Astrocyte (in vitro differentiated cells and primary cell): Measurements from ENCODE around the gene CCDC69. TPM values are rescaled to one million over a fixed set of nuclear protein-coding genes. Genes with fewer than 3 reads are reported as not detected.

Source experiments
- DNase-seq: peaks from one replicate; pipeline ENCODE4 v3.0.0-alpha.2; 2010; ENCODE audit warnings: low read depth
- FAIRE-seq: peaks from 2 replicates; lab custom pipeline; 2011; peaks lifted over from hg19 to GRCh38; lab: Jason Lieb, UNC
- H2AFZ ChIP-seq: 2 replicates; pipeline ENCODE4 v1.6.0; 2012; ENCODE audit warnings: low read depth, low read length, inconsistent platforms
- H3K27ac ChIP-seq: 2 replicates; pipeline ENCODE4 v1.5.1; 2011; ENCODE audit warnings: low read depth, low read length, inconsistent platforms
- H3K27me3 ChIP-seq: 2 replicates; pipeline ENCODE4 v1.6.0; 2011; ENCODE audit warnings: low read length, inconsistent platforms; ENCODE audit not compliant: insufficient read depth
- H3K36me3 ChIP-seq: 2 replicates; pipeline ENCODE4 v1.5.1; 2011; ENCODE audit warnings: low read length, inconsistent platforms; ENCODE audit not compliant: insufficient read depth
- H3K4me1 ChIP-seq: 2 replicates; pipeline ENCODE4 v1.5.1; 2011; ENCODE audit warnings: low read length, inconsistent platforms; ENCODE audit not compliant: insufficient read depth
- H3K4me2 ChIP-seq: 2 replicates; pipeline ENCODE4 v1.6.0; 2012; ENCODE audit warnings: low read length, inconsistent platforms
- H3K4me3 ChIP-seq: 2 replicates; pipeline ENCODE4 v1.5.1; 2011; ENCODE audit warnings: low read depth, mild to moderate bottlenecking, low read length, inconsistent platforms; ENCODE audit not compliant: insufficient read depth
- H3K79me2 ChIP-seq: 2 replicates; pipeline ENCODE4 v1.6.0; 2012; ENCODE audit warnings: mild to moderate bottlenecking, low read length, inconsistent platforms; ENCODE audit not compliant: insufficient read depth
- H3K9ac ChIP-seq: 2 replicates; pipeline ENCODE4 v1.6.0; 2012; ENCODE audit warnings: mild to moderate bottlenecking, low read length, inconsistent platforms
- H3K9me3 ChIP-seq: 2 replicates; pipeline ENCODE4 v1.5.1; 2012; ENCODE audit warnings: low read depth, mild to moderate bottlenecking, low read length, inconsistent platforms; ENCODE audit not compliant: insufficient read depth
- H4K20me1 ChIP-seq: 2 replicates; pipeline ENCODE4 v1.6.0; 2012; ENCODE audit warnings: low read length, inconsistent platforms; ENCODE audit not compliant: insufficient read depth
- H3K27ac Mint-ChIP-seq: one replicate; pipeline ENCODE4 v1.8.0; 2021; ENCODE audit warnings: mild to moderate bottlenecking, mixed read lengths; ENCODE audit not compliant: unreplicated experiment
- H3K27me3 Mint-ChIP-seq: one replicate; pipeline ENCODE4 v1.8.0; 2021; ENCODE audit warnings: low read depth, mixed read lengths; ENCODE audit not compliant: unreplicated experiment
- H3K36me3 Mint-ChIP-seq: one replicate; pipeline ENCODE4 v1.8.0; 2021; ENCODE audit warnings: low read depth, mixed read lengths; ENCODE audit not compliant: unreplicated experiment
- H3K4me1 Mint-ChIP-seq: one replicate; pipeline ENCODE4 v1.8.0; 2021; ENCODE audit warnings: low read depth, mixed read lengths; ENCODE audit not compliant: unreplicated experiment
- H3K4me3 Mint-ChIP-seq: one replicate; pipeline ENCODE4 v1.8.0; 2021; ENCODE audit warnings: mild to moderate bottlenecking, moderate library complexity, mixed read lengths; ENCODE audit not compliant: unreplicated experiment
- H3K9me3 Mint-ChIP-seq: one replicate; pipeline ENCODE4 v1.8.0; 2021; ENCODE audit warnings: mild to moderate bottlenecking, mixed read lengths; ENCODE audit not compliant: unreplicated experiment
- EZH2 ChIP-seq: IDR thresholded peaks from 2 replicates; pipeline ENCODE4 v1.6.1; 2012; ENCODE audit warnings: mild to moderate bottlenecking, low read length, inconsistent platforms; ENCODE audit not compliant: insufficient read depth
- total RNA-seq: library from RNA; stranded (reverse); gene quantifications from 2 replicates; pipeline ENCODE4 v1.2.1, GENCODE V29; 2021
- TF ChIP-seq, protein P1 (sequence below): IDR thresholded peaks from 2 replicates; pipeline ENCODE4 v1.5.1; 2011; ENCODE audit warnings: low read depth, mild to moderate bottlenecking, inconsistent platforms, low read length, moderate library complexity; ENCODE audit not compliant: insufficient read depth

CCDC69 gene
- total RNA-seq, 1 donor from 2014 or later: 4.1 TPM

- DNase-seq: no peak
- Histone ChIP-seq H3K79me2 (no peaks in the 10 kb centered on the region), H4K20me1 (no peaks in the 10 kb centered on the region), H3K36me3 (no peaks in the 10 kb centered on the region), H3K27me3 (peaks cover 10% of the 10 kb centered on the region), H2AFZ (no peak overlapping the region), H3K4me1 (no peaks in the 10 kb centered on the region), H3K9ac (no peak overlapping the region), H3K4me3 (no peak overlapping the region), H3K9me3 (no peaks in the 10 kb centered on the region), H3K27ac (no peak overlapping the region), H3K4me2 (no peak overlapping the region)
- Mint-ChIP-seq H3K36me3 (peaks cover 8% of the 10 kb centered on the region), H3K9me3 (peaks cover 6% of the 10 kb centered on the region), H3K4me1 (peaks cover 7% of the 10 kb centered on the region), H3K27me3 (peaks cover 25% of the 10 kb centered on the region), H3K27ac (peak overlapping the region; percentile 64), H3K4me3 (no peak overlapping the region)
- TF ChIP-seq, protein P1, sequence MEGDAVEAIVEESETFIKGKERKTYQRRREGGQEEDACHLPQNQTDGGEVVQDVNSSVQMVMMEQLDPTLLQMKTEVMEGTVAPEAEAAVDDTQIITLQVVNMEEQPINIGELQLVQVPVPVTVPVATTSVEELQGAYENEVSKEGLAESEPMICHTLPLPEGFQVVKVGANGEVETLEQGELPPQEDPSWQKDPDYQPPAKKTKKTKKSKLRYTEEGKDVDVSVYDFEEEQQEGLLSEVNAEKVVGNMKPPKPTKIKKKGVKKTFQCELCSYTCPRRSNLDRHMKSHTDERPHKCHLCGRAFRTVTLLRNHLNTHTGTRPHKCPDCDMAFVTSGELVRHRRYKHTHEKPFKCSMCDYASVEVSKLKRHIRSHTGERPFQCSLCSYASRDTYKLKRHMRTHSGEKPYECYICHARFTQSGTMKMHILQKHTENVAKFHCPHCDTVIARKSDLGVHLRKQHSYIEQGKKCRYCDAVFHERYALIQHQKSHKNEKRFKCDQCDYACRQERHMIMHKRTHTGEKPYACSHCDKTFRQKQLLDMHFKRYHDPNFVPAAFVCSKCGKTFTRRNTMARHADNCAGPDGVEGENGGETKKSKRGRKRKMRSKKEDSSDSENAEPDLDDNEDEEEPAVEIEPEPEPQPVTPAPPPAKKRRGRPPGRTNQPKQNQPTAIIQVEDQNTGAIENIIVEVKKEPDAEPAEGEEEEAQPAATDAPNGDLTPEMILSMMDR: no peak
- no peak for TF ChIP-seq EZH2
- FAIRE-seq: no peak
These were observed 41.9 kb downstream of the CCDC69 start for GRCh38 chr5:151181818-151182523.

DNA sequence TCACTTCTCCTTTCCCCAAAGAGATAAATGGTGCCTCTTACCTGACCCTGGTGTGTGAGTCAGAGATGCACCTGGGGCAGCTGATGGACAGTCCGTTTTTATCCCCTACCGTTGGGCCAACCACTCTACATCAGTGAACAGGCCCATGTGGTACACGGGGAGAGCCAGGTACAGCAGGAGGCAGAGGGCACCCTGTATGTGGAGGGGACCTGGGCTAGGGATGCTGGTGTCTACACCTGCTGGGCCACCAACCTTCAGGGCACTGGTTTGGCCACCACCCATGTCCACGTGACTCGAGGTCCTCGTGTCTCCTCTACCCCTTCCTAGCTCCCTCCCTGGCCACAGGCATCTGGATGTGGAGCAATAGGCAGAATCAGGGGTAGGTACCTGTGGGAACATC is 43.6 kb downstream of the CCDC69 start:
- DNase-seq: no peak
- no peaks in the 10 kb centered on the region for H3K79me2 ChIP-seq
- H3K36me3 ChIP-seq: no peaks in the 10 kb centered on the region
- no peak overlapping the region for H3K9ac ChIP-seq
- TF ChIP-seq EZH2: no peak
- TF ChIP-seq, protein P1: no peak
- no peak overlapping the region for H3K27ac Mint-ChIP-seq
- H3K9me3 ChIP-seq: no peaks in the 10 kb centered on the region
- H3K27me3 Mint-ChIP-seq: peaks cover 18% of the 10 kb centered on the region
- H4K20me1 ChIP-seq: no peaks in the 10 kb centered on the region
- no peaks in the 10 kb centered on the region for H3K4me1 ChIP-seq
- H3K4me2 ChIP-seq: no peak overlapping the region
- no peak overlapping the region for H2AFZ ChIP-seq
- peaks cover 10% of the 10 kb centered on the region for H3K27me3 ChIP-seq
- no peak overlapping the region for H3K4me3 ChIP-seq
- H3K4me1 Mint-ChIP-seq: peaks cover 7% of the 10 kb centered on the region
- H3K4me3 Mint-ChIP-seq: no peak overlapping the region
- H3K36me3 Mint-ChIP-seq: peaks cover 7% of the 10 kb centered on the region
- H3K27ac ChIP-seq: no peak overlapping the region
- no peak for FAIRE-seq
- H3K9me3 Mint-ChIP-seq: peaks cover 4% of the 10 kb centered on the region

DNA sequence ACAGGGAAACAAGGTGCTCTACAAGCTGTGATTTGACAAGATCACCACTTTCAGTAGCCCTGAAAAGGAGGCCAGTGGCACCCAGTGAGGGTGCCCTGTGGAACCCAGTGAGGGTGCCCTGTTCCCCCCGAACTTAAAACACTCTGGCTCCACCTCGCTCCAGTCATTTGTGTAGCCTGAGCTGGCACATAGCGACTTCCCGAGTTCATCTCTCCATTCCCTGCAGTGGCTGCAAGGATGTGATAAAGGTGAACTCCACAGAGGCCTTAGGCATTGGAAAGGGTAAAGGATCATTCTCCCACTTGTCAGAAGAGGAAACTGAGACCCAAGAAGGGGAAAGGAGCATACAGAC is 44.4 kb downstream of the CCDC69 start:
- peaks cover 7% of the 10 kb centered on the region for H3K36me3 Mint-ChIP-seq
- Histone ChIP-seq H3K79me2 (no peaks in the 10 kb centered on the region), H3K36me3 (no peaks in the 10 kb centered on the region), H3K27ac (no peak overlapping the region), H4K20me1 (no peaks in the 10 kb centered on the region), H3K9me3 (no peaks in the 10 kb centered on the region), H3K27me3 (peaks cover 10% of the 10 kb centered on the region), H3K4me1 (no peaks in the 10 kb centered on the region), H3K4me3 (no peak overlapping the region), H2AFZ (no peak overlapping the region), H3K4me2 (no peak overlapping the region), H3K9ac (no peak overlapping the region)
- peaks cover 21% of the 10 kb centered on the region for H3K27me3 Mint-ChIP-seq
- H3K27ac Mint-ChIP-seq: no peak overlapping the region
- H3K9me3 Mint-ChIP-seq: peaks cover 4% of the 10 kb centered on the region
- TF ChIP-seq, protein P1: no peak
- TF ChIP-seq EZH2: no peak
- DNase-seq (no peak), FAIRE-seq (no peak)
- no peak overlapping the region for H3K4me3 Mint-ChIP-seq
- H3K4me1 Mint-ChIP-seq: peaks cover 7% of the 10 kb centered on the region
